UCSD-AML1 (cell line): ENCODE data around the gene OPTN.
"Not testable (repeated sequence)": the region's sequence is repeated elsewhere in the genome, so short reads cannot be mapped to it uniquely, and the experiment has no call there.

Source experiments
- DNase-seq: peaks from one replicate; lab custom pipeline; 2025; ENCODE audit not compliant: unreplicated experiment; lab: John Stamatoyannopoulos, UW

Gene OPTN

GRCh38 chr10:13089345-13089744 is 10.6 kb upstream of the OPTN start:
- no peak for DNase-seq

DNA sequence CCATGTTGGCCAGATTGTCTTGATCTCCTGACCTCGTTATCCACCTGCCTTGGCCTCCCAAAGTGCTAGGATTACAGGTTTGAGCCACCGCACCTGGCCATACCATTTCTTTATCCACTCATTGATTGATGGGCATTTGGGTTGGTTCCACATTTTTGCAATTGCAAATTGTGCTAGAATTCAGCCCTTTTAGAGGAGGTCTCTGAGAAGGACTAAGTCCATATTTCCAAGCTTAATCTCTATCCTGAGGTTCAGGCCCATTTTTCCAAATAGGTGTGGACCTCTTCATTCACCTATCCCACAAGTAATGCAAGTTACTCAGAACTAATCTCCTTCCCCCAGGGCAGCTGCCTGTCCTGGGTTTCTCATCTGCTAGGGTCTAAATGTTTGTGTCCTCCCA is 9.7 kb upstream of the OPTN start:
- DNase-seq: no peak

DNA sequence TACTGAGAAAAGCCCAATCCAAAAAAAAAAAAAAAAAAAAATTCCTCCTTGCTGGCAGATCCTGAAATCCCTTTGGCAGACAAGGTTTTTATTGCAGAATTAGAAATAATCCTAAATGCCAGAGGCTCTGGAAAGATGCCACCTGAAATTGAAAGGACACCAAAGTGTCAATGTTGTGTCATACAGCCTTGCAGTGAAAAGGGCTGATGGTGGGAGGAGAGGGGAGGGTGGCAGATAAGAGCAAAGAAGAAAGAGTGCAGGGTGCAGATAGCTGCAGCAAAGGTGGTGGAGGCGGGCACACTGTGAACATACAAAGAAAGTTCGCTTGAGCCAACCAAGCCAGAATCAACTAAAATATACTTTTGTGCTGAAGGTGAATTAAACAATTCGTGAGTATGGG is 8.2 kb upstream of the OPTN start:
- DNase-seq: no peak

DNA sequence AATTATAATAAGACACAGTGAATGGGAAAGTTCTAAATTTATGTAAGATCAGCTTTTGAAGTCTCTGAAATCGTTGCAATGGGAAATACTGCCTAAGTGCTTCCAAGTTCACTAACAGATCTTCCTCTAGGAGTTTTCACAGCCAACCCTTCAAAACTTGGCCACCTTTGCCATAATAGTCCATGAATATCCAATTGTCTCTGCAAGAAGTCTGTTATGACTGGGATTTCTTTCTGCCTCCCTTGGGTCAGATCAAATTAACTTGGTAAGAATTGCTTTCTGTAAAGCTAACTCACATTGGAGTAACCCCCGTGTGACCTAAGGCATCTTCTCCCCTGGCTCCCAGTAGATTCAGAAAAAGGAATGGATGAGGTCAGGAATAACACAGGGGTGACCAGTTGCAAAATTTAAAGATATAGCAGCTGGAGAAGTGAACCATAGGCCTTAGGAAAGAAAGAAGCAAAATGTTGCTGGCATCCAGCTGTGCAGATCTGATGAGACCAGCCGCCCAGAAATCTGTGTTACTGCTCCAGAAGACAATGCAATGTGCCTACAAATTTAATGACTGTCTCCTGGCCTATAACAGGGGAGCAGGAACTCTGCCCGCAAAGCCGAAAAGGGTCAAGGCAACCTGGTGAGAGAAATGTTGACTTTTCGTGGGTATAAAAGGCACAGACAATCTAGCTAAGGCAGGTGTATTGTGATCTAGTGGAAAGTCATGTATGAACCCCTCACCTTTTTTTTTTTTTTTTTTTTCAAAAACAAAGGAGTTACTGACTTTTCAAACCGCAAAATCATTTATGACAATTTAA is 7.5 kb upstream of the OPTN start:
- no peak for DNase-seq

DNA sequence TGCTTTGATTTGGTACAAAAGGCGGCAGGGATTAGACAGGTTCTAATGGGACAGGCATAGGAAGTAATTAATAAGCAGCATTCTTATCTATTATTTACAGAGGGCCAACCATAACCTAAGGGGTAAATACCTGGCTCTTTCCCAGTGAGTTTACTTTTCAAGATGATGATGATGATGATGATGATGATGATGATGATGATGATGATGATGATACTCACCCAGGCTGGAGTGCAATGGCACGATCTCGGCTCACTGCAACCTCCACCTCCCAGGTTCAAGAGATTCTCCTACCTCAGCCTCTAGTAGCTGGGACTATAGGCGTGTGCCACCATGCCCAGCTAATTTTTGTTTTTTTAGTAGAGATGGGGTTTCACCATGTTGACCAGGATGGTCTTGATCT is 5.9 kb upstream of the OPTN start:
- not testable (repeated sequence) for DNase-seq

DNA sequence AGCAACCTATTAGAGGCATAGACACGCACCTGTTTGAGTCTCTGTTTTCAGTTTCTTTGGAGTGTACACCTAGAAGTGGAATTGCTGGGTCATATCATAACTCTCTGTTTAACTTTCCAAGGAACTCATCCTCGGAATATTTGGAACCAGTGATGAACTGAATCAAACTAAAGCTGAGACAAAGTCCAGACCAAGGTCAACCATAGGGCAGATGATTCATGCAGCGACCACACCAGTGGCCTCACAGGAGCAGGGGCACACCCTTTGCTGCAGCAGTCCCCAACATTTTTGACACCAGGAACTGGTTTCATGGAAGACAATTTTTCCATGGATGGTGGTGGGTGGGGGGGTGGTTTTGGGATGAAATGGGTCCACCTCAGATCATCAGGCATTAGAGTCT is 4.9 kb upstream of the OPTN start:
- DNase-seq: no peak

DNA sequence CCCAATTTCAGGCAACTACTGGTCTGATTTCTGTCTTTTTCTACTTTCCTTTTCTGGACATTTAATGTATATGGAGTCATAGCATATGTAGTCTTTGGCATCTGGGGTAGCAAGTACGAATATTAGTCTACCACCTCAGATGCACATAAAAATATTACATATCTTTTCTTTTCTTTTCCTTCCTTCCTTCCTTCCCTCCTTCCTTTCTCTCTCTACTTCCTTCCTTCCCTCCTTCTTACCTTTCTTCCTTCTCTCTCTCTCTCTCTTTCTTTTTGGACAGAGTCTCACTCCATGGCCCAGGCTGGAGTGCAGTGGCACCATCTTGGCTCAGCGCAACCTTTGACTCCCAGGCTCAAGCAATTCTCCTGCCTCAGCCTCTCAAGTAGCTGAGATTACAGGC is 4.0 kb upstream of the OPTN start:
- DNase-seq: no peak

- peak; percentile 45 for DNase-seq
Measured at GRCh38 chr10:13099144-13099665, 758 bp upstream of the OPTN start.

DNA sequence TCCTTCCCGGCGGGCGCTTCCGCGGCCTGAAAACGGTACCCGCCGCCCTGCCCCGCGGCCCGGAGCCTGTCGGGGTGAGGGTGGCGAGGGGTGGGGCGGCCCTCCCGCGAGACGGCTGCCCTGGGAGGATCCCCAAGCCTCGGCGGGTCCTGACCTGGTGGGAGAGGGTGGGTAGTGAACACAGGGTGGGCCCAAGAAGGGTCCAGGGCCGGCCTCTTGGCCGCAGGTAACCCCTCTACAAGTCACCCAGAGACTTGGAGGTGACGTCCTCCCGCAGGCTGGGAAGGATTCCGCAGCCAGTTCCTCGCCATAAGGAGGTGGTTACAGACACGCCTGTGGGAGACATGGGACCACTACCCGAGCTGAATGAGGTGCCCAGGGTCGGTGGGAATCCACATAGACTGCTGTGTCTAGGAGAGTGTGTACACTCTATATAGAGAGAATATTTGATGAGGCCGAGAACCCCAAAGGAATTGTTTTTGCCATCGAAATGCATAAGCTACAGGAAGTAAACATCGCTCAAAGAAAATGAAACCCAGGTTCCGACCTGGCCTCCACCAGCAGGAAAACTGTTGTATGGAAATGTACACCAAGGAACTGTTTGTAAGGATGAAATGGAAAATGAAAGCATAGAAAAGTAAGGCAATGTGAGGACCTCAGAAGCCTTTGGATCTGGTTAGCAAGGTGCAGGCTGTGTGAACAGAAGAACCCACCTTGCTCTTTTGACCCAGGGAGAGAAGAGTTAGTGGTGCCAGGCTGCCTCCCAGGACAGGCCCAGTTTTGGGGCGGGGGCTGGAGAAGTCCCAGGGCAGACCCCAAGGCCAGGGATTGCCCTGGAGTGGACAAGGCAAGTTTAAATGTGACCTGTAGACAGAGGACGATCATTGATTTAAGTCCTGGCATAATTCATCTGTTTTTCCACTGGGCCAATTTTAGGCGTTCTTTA is 659 bp downstream of the OPTN start:
- DNase-seq: peak; percentile 42

DNA sequence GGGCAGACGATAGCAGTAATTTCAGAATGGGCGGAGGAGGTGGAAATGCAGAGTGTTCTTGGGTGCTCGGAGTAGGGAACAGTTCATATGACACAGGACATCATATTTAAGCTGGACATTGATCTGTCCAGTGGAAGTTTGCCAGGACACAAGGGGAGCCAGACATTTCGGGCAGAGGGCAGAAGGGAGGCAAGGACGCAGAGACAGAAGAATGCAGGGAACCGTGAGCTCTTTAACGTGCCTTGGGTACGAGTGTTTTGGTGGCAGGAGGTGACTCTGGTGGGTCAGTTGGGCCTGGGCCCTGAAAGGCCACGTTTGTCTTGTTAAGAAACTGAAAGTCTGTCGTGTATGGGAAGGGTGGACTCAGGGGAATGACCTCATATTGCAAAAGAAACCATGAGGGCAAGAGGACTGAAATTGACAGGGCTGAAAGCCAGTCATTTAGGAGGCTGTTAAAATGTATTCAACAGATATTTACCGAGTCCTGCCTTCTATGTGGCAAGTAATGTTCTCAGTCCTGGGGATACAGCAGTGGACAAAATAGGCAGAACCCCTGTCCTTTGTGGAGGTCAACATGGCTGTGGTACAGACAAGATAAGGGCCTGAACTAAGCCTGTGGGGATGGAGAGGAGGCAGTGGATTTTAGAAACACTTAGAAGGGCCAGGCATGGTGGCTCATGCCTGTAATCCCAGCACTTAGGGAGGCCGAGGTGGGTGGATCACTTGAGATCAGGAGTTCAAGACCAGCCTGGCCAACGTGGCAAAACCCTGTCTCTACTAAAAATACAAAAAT is 2.2 kb downstream of the OPTN start:
- no peak for DNase-seq

DNA sequence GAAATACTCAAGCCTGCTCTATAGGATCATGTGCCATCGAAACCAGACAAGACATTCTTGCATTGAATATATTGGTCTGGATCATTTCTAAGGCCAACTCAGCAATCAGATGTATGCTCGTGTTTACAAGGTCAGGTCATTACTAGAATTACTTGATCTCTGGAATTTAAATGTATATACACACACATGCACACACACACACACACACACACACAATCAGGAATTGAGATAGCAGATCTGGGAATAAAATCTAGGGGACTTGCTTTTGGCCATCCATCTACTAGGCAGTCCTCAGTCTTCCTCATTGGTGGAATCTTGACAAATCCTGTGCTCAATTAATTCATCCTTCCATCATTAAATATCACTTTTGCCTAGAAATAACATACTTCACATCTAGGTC is 3.6 kb downstream of the OPTN start:
- DNase-seq: no peak

- DNase-seq: no peak
Measured at GRCh38 chr10:13104697-13105096, 4.7 kb downstream of the OPTN start.

DNA sequence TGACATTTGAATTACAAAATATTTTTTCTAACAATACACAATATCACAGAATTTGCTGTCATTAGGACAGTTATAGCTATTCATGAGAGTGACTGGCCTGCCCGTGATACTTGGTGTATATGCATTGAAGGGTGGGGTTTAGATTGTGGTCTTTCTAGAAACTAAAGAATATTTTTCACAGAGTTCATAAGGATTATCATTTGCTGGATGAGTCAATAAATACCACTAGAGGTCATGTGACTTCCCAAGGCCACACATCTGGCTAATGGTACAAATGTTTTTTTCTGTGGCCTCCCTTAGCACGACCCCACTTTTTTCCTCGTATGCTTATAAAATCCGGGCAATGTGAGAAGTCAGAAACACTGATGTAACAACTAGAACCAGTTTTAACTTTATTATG is 5.2 kb downstream of the OPTN start:
- no peak for DNase-seq

GRCh38 chr10:13106387-13107045 is 6.6 kb downstream of the OPTN start:
- DNase-seq: no peak

GRCh38 chr10:13110908-13111307 is 10.9 kb downstream of the OPTN start:
- no peak for DNase-seq

DNA sequence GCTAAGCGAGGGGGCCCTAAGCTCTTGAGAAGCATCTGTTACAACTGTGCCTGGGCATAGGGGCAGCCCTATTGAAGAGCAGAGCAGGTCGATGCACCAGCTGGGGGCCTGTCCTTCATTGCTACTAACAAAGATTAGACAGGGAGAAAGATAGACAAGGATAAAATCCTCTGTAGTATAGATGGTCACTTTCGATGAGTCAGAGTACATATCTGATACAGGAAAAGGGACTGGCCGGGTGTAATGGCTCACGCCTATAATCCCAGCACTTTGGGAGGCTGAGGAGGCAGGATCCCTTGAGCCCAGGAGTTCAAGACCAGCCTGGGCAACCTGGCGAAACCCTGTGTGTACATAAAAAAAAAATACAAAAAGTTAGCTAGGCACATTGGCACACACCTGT is 13.6 kb downstream of the OPTN start:
- DNase-seq: no peak

DNA sequence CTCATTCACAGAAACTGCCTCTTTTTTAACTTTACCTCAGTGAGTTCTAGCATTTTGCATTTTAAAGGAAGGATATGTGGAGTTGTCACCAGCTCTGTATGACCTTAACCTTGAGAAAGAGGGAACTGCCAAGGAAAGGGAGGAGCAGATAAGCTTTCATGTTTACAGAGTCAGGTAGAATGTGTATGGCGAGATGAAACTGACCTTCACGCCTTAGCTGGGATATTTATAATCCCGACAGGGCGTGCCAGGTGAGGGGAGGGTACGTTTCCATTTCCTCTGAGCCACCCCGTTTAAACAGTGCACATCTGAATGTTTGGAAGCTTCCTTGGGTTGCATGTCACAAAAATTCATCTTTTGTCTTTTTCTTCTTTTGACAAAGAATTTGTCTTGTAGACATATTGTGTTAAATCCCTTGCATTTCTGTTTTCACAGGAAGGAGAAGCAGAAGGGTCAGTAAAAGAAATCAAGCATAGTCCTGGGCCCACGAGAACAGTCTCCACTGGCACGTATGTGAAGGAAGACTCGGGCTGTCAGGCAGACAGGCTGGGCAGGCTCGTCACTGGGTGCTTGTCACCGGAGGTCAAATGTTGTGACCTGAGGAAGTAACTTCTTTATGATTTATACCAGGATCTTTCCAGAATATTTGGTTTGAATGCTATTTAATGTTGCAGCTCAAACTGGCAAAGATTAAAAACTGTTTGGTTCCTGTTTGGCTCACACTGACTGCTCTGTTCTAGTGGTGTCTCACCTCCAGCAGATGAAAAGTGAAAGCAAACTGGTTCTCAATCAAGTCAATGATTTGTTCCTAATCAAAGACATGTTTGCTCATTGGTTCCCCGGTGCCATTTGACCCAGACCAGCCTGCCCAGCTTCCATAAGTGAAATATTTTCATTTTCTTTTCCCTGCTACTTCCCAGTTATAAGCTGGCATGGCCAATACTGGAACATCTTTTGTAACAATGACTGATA is 16.2 kb downstream of the OPTN start:
- no peak for DNase-seq

DNA sequence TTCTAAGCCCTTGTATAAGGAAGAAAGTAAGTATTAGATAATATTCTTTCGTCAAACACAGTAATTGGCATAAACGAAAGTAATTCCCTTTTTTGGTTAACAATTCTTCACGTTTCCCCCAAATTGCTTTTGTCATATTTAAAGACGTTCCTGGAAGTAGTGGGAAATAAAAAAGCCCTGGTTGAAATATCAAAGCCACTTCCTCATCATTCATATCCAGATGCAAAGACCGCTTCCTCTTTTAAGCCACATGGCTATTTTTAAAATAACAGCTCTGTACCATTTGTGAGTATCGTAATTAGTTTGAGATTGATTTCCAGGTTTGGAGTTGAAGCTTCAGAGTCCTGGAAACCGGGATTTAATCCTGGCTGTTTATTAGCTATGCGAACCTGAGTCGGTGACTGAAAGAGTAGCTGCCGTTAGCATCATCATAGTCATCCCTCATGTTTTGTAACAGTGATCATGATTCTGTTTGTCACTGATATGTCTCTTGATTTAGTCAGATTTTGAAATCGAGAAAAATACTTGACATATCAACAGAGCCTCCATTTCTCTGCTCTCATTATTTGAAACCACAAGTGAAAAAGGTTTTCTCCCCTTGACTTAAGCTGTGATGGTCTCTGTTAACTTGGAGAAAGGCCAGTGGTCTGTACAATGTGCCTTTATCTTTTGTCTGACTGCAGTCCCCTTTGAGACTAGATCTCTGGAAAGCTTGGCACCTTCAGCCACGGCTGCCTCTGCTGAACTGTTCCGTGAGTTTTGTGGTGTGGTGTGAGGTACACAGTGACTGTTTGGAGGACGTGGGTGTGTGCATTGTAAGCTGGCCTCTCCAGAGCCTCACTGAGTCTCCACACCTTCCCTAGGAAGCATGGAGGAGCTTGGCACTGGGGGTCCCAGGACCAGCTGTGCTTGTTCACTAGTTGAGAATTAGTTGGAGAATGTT is 18.1 kb downstream of the OPTN start:
- no peak for DNase-seq
